Measurements from ENCODE around the gene MMAB. TPM values are rescaled to one million over a fixed set of nuclear protein-coding genes. Genes with fewer than 3 reads are reported as not detected.

The MMAB gene
- total RNA-seq, 1 donor from 2014 or later: 62.8 TPM

GRCh38 chr12:109558374-109559199 lies 14.7 kb downstream of the MMAB start:
- H3K27me3 Mint-ChIP-seq: no peaks in the 10 kb centered on the region
- CTCF ChIA-PET: no interaction called here
- no peaks in the 10 kb centered on the region for H3K4me1 Mint-ChIP-seq
- DNase-seq (no peak), ATAC-seq (ENCODE audit: low read depth) (no peak)
- no peak overlapping the region for H3K27ac Mint-ChIP-seq
- no peak overlapping the region for H3K4me3 Mint-ChIP-seq
- TF ChIP-seq CTCF (IDR thresholded peaks at IDR 0.05): no peak
- intact Hi-C loops (cut with micrococcal nuclease): no loop called here
- POLR2A ChIA-PET: no interaction called here
- peaks cover 27% of the 10 kb centered on the region for H3K36me3 Mint-ChIP-seq (ENCODE audit: low read depth)
- peaks cover 6% of the 10 kb centered on the region for H3K9me3 Mint-ChIP-seq

- Mint-ChIP-seq H3K36me3 (ENCODE audit: low read depth) (peaks cover 23% of the 10 kb centered on the region), H3K27me3 (no peaks in the 10 kb centered on the region), H3K4me1 (no peaks in the 10 kb centered on the region), H3K4me3 (no peak overlapping the region), H3K27ac (no peak overlapping the region), H3K9me3 (peaks cover 6% of the 10 kb centered on the region)
- intact Hi-C loops (cut with micrococcal nuclease): no loop called here
- ChIA-PET POLR2A (no interaction called here), CTCF (no interaction called here)
- no peak for ATAC-seq (ENCODE audit: low read depth)
- no peak for TF ChIP-seq CTCF (IDR thresholded peaks at IDR 0.05)
- DNase-seq: no peak
These were observed 15.5 kb downstream of the MMAB start for GRCh38 chr12:109557805-109558204.

- H3K36me3 Mint-ChIP-seq (ENCODE audit: low read depth): peaks cover 18% of the 10 kb centered on the region
- H3K27ac Mint-ChIP-seq: no peak overlapping the region
- TF ChIP-seq CTCF (IDR thresholded peaks at IDR 0.05): no peak
- peaks cover 2% of the 10 kb centered on the region for H3K9me3 Mint-ChIP-seq
- H3K4me1 Mint-ChIP-seq: no peaks in the 10 kb centered on the region
- intact Hi-C loops (cut with micrococcal nuclease): no loop called here
- no peaks in the 10 kb centered on the region for H3K27me3 Mint-ChIP-seq
- ATAC-seq (ENCODE audit: low read depth) (no peak), DNase-seq (no peak)
- no peak overlapping the region for H3K4me3 Mint-ChIP-seq
- POLR2A ChIA-PET: no interaction called here
- CTCF ChIA-PET: no interaction called here
These were observed 16.1 kb downstream of the MMAB start for GRCh38 chr12:109557200-109557599.

GRCh38 chr12:109555431-109556315 lies 17.6 kb downstream of the MMAB start:
- Mint-ChIP-seq H3K36me3 (ENCODE audit: low read depth) (peaks cover 8% of the 10 kb centered on the region), H3K9me3 (no peaks in the 10 kb centered on the region), H3K27ac (no peak overlapping the region), H3K4me3 (no peak overlapping the region), H3K27me3 (no peaks in the 10 kb centered on the region), H3K4me1 (no peaks in the 10 kb centered on the region)
- DNase-seq (no peak), ATAC-seq (ENCODE audit: low read depth) (no peak)
- POLR2A ChIA-PET: interaction anchor here (0.7 kb wide), 1 partner anchor 30 kb away, joined by 4 read pairs; no protein-coding TSS in a partner anchor
- no peak for TF ChIP-seq CTCF (IDR thresholded peaks at IDR 0.05)
- intact Hi-C loops (cut with micrococcal nuclease): no loop called here
- CTCF ChIA-PET: no interaction called here

- DNase-seq (no peak), ATAC-seq (ENCODE audit: low read depth) (no peak)
- H3K36me3 Mint-ChIP-seq (ENCODE audit: low read depth): peaks cover 5% of the 10 kb centered on the region
- H3K4me3 Mint-ChIP-seq: no peak overlapping the region
- POLR2A ChIA-PET: no interaction called here
- CTCF ChIA-PET: no interaction called here
- no peak for TF ChIP-seq CTCF (IDR thresholded peaks at IDR 0.05)
- no peaks in the 10 kb centered on the region for H3K4me1 Mint-ChIP-seq
- intact Hi-C loops (cut with micrococcal nuclease): no loop called here
- H3K9me3 Mint-ChIP-seq: no peaks in the 10 kb centered on the region
- peaks cover 3% of the 10 kb centered on the region for H3K27me3 Mint-ChIP-seq
- no peak overlapping the region for H3K27ac Mint-ChIP-seq
These were observed 18.5 kb downstream of the MMAB start for GRCh38 chr12:109554761-109555160.
